GM21447 (cell line): ENCODE results near the gene ACTN2.

ENCODE experiments used
- ATAC-seq: cut with Tn5 transposase; IDR thresholded peaks from one replicate; pipeline ENCODE4 v1.9.1; 2021; ENCODE audit not compliant: unreplicated experiment

Gene ACTN2

DNA sequence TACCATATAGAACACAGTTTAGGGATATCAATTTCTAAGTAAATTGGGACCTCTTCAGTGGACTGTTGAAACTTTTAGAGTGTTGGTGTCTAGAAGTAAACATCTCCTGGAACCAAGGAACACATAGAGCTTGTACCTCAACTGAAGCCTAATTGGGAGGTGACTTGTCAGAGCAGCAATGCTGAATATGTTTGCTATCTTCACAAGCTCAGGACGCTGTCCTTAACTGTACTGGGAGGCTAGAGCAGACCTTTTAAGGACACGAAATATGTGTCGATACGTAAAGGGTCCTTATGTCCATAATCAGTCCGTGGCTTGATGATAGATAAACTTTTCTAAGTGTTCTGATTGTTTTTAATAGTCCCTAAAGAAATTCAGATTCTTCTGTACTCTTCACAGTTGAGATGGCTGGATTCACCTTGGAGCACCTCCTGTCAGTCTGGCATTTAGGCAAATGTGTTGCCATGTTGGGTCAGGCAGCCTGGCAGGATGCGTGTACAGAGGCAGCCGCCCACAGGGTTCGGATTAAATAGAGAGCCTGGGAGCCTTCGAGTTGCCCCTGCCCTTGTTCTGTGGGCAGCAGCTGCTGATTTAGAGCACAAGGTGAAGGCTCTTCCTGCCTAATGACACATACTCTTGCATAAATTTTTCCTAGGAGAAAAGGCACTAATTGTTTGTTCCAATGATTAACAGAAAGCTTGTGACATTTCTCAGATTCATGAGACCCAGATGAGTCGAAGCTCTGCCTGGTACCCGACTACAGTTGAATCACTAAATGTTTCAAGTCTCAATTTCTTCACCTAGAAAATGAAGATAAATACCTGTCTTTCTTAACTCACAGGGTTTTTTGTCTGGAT is 3.6 kb downstream of the ACTN2 start:
- ATAC-seq = no peak

DNA sequence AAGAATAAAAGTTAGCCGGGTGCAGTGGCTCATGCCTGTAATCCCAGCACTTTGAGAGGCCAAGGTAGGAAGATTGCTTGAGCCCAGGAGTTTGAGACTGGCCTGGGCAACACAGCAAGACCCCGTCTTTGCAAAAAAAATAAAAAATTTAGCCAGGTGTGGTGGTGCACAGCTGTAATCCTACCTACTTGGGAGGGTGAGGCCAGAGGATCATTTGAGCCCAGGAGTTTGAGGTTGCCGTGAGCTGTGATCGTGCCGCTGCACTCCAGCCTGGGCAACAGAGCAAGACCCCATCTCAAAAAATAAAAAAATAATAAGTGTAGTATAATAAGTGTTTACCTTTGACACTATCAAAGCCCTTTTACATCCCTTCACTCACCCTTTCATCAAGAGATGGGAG is 5.0 kb downstream of the ACTN2 start:
- ATAC-seq = no peak

DNA sequence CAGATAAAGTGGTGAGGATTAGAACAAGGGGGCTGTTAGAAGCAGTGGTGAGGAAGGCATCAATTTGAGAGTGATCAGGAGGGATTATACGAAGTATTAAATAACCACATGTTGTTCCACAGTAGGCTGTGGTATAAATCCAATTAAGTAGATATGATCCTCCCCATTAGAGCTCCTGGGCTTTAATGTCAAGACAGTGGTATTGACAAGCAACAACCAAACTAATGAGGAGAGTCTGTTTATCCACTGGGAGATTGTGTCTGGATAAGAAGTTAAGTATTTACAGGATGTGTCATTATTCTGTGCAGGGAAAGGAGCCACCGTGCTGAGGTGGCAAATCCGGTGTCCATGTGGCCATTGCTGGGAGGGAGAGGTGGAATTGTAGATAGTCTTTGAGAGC is 5.8 kb downstream of the ACTN2 start:
- no peak for ATAC-seq

GRCh38 chr1:236692742-236693141 is 6.4 kb downstream of the ACTN2 start:
- no peak for ATAC-seq

DNA sequence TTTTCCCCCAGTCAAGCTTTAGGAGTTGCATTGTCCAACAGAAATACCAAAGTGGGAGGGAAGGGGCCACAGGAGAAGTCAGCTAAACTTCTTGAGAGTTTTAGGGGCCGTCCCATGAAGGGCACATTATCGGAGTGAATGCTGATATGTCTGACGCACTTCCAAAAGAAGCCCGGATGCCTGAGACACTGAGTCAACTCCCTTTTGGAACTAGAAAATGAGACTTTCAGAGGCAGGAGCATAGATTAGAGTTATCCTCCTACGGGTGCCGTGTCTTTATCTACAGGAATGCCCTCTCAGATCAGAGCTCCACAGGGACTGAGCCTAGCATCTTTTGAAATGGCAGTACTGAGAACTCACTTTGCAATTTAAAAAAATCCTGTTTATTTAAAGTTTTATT is 13.1 kb downstream of the ACTN2 start:
- no peak for ATAC-seq

DNA sequence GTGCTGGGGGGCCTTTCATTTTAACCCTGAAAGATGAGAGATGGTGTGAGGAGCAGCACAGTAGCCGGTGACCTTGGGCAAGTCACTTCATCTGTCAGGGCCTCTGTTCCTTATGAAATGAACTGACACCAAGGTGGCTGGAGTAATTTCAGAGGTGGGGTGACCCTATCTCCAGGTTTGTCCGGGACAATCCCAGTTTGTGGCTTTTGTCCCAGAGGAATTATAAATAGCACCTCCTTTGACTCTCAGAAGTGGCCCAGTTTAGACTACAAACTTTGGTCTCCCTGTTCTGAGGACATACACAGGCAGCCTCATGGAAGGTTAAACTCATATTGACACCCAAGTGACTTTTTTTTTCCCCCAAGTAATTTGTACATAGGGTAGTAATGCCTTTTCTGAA is 14.6 kb downstream of the ACTN2 start:
- ATAC-seq = no peak

- ATAC-seq = no peak
These were observed 15.5 kb downstream of the ACTN2 start for GRCh38 chr1:236701782-236702181.

DNA sequence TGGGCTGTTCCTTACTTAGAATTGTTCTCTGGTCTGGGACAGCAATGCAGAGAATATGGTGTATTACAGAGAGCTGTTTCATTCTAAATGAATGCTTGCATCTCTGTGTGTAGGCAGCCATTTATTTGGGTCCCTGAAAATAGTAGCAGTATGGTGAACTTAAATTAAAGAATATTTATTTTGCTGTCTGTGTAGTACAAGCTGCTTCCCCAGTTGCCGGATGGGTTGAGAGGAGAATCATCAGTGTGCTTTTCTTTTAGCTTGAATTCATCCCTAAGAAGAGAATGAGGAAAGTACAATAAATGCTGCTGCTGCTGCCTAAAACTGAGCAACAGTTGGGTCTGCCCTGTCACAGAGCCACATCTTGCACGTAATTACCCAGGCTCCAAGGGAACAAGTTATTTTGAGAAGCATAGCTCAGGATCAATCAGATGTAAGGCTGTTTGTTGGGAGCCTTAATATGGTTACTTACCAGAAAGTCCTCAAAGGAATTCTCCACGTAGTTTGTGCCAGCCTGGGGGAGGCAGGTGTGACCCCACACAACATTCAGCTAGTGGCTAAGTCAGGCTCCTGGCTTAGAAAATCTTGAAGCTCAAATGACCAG is 16.6 kb downstream of the ACTN2 start:
- no peak for ATAC-seq

DNA sequence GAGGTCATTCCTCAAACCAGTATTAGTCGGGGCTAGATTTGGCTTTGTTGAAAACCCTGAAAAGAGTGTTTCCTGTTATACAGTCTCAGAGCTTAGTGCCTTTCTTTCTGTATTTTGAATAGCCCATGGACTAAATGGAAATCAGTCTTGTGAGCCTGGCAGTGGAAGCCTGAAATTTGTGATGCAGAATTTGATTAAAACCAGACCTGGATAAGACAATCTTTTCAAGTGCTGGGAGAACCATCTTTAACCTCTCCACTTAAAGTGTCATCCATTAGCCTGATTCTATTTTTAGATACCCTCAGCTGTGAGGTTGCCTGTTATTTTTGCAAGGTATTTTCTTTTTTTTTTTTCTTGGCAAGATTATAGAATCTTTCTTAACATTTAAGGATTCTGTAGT is 19.5 kb downstream of the ACTN2 start:
- ATAC-seq = no peak

DNA sequence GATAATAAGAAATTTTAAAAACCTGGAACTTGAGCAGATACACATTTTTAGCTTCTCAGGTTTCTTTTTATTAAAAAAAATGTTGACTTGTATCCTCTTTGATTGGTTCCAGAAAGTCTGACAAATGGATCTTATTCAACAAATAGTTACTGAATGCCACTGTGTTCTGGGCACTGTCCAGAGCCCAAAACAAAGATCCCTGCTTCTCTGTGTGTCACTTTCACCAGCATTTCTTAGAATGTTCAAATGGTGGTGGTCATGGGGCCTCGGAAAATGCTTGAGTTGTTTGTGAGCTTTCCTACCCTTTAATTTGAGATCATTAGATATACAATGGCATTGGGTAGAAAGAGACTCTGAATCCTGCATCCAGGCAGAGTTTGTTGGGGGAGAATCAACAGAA is 19.9 kb downstream of the ACTN2 start:
- no peak for ATAC-seq

DNA sequence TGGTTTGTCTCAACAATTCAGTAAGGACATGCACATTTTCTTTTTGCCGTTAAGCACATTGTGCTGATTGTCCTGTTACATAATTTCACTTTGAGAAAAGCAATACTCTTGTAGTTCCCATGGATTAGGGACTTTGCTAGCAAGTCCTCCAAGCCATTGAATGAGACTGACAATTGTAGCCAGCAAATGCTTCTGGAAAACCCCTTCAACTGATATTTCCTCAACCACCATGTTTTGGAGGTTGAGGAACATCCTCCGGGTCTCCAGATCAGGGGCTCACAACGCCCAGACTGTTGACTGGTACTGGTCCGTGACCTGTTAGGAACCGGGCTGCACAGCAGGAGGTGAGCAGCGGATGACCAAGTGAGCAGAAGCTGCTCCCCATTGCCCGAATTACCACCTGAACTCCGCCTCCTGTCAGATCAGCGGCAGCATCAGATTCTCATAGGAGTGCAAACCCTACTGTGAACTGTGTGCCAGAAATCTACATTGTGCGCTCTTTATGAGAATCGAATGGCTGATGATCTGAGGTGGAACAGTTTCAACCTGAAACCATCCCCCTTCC is 24.1 kb downstream of the ACTN2 start:
- no peak for ATAC-seq

DNA sequence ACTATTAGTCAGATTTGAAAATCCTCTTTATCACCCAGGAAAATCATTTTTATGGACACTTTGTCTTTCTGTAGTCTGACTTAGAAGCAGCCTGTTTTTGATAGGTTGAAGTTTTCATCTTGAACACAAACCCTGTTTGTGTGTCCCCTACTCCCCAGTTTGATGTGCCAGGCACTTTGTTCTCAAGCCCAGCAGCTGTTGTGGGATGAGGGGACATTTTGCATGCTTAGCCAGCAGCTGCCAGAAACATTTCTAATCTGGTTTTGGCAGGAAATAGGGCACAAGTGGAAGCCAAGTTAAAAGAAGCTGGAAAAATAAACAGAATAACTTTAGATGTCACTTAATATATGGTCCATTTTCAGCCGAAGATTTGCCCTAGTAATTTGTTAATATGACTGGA is 29.9 kb downstream of the ACTN2 start:
- ATAC-seq = no peak

DNA sequence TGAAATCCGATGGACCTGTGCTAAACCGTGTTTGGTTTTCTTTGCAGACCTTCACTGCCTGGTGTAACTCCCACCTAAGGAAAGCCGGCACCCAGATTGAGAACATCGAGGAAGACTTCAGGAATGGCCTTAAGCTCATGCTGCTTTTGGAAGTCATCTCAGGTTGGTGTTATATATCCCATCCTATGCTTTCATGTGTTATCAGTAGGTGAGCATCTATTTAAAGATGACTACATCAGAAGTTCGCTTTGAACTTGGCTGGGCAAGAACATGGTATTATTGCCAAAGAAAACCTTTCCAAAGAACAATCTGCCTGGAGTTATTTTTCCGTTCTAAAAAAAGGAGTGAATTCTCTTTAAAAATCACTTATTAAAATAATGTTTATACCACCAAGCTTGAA is 31.5 kb downstream of the ACTN2 start:
- no peak for ATAC-seq

DNA sequence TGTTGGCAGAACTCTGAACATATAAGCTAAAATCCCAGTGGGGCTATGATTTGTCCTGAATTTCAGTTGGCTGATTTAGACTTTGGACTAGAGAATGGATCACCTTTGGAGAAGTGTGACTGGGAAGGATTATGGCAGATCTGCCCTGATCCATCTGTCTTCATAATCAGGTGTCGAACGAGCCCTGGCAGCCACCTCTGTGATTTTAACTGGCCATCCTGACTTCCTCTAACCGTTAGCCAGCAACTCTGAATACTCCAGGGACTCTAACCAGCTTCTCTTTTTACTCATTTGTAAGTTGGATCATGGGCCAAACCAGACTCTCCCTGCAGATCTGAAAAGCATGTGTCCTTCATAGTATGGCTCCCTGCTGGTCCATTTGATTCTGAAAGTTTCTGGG is 32.0 kb downstream of the ACTN2 start:
- ATAC-seq = no peak

- ATAC-seq = no peak
These were observed 33.9 kb downstream of the ACTN2 start for GRCh38 chr1:236720206-236720605.

GRCh38 chr1:236720611-236721010 is 34.3 kb downstream of the ACTN2 start:
- no peak for ATAC-seq

DNA sequence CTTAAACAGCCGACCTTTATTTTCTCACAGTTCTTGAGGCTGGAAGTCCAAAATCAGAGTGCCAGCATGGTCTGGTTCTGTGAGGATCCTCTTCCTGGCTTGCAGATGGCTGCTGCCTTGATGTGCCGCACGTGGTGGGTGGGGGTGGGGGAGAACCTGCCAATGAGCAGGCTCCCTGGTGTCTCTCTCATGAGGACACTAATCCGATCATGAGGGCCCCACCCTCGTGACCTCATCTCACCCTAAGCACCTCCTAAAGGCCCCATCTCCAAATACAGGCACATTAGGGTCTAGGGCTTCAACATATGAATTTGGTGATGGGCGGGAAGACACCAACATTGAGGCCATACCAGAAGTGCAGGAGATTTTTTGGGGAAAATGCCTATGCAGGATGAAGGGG is 37.8 kb downstream of the ACTN2 start:
- no peak for ATAC-seq

DNA sequence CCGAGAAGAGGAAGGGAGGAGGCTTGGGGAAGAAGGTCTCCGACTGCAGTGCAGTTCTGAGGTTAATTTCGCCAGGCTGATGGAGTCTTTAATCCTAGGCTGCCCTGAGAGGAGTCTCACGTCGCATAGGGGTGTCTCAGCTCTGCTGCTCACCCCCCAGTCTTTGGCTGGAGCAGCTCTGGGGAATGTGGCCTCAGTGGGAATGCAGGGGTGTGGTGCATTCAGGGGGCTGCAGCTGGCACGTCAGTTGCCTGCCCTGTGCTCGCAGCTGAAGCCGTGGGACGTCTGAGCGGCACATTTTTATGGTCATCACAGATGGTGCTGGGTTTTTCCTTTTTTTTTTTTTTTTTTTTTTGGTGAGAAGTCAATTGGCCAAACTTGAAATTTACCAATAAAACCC is 38.2 kb downstream of the ACTN2 start:
- no peak for ATAC-seq

GRCh38 chr1:236725668-236726067 is 39.4 kb downstream of the ACTN2 start:
- ATAC-seq = no peak

DNA sequence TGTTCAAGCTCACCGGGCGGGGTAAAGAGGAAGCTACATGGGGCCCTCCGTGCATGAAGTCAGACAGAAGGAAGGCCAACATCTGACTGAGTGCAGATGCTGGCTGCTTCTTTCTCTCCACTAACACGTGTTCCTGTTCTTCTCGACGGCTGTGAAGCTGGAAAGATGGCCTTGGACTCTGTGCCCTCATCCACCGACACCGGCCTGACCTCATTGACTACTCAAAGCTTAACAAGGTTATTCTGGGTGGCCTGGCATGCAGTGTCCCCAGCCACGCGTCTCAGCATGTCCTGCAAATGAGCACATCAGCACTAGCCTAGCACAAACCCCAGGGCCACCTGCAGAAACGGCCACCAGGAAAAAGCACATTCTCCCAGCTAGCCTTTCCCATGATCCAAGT is 41.2 kb downstream of the ACTN2 start:
- ATAC-seq = no peak

DNA sequence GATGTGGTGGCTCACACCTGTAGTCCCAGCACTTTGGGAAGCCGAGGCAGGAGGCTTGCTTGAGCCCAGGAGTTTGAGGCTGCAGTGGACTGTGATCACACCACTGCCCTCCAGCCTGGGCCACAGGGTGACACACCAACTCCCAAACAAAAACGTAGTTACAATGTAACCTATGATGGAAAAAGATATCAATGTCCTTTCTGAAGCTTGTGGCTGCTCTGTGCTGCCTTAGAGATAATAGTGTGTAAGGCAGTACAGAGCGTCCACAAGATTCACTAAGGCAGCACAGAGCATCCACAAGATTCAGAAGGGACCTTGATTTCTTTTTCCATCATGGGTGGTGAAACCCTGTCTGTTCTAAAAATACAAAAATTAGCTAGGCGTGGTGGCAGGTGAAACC is 42.5 kb downstream of the ACTN2 start:
- no peak for ATAC-seq

DNA sequence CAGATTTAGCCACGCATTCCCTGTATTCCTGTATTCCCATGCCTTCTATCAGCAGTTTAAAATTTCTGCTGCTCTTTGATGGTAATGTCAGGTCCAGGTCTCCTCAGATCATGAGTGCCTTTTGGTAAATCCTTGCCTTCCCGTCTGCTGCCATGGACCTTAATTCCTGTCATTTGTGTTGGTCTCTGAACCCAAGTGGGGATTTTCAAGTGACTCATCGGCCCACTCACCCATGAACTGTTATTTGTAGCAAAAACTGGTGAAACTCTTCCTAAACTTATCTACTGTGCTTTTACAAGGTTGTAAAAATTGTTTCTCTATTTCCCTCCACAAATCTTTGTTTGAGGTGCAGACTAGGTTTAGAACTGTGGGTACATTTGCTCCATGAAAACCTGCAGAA is 47.4 kb downstream of the ACTN2 start:
- ATAC-seq = no peak
